GM10248 (cell line): ENCODE measurements around the gene WDR27.
"Not testable (repeated sequence)": the region's sequence is repeated elsewhere in the genome, so short reads cannot be mapped to it uniquely, and the experiment has no call there.

Experiments
- CTCF ChIA-PET: fragments of 300-600 bp; sonication (Branson Sonifier 250); formaldehyde crosslinking; extraction: SDS; loops from one replicate; lab custom pipeline; 2021; ENCODE audit warnings: antibody characterized with exemption; lab: Yijun Ruan, JAX
- POLR2A ChIA-PET: fragments of 350-650 bp; sonication (Branson Sonifier 250); formaldehyde crosslinking; extraction: SDS; loops from one replicate; lab custom pipeline; 2020; ENCODE audit warnings: antibody characterized with exemption; lab: Yijun Ruan, JAX
- DNase-seq: peaks from one replicate; pipeline ENCODE4 v3.0.0; 2012; ENCODE audit errors: extremely low spot score
- TF ChIP-seq, protein P1 (sequence below): IDR thresholded peaks from 2 replicates; pipeline ENCODE4 v1.5.1; 2012; ENCODE audit warnings: mild to moderate bottlenecking, low read depth; ENCODE audit errors: extremely low read depth, missing control alignments, control extremely low read depth

WDR27 gene

DNA sequence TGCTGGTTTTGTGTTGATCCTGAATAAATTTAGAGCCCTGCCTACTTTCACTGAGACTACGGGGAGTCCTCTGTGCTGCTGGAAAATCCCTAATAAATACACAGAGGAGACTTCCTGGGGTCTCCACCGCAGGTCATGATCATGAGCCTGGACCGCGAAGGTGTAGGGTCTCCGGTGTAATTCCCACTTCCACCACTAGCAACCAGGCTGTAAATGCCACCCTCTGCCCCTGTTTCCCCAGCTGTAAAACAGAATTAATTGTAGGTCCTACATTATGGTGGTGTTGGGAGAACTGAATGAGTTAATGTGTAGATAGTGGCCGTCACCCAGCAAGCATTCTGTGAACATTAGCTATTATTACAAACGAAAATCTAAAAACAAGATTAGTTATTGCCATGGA lies 256.6 kb downstream of the WDR27 start:
- CTCF ChIA-PET: interaction anchor here (1.1 to 1.6 kb wide), 2 partner anchors 10 to 25 kb away, joined by 3 to 4 read pairs; no protein-coding TSS in a partner anchor

DNA sequence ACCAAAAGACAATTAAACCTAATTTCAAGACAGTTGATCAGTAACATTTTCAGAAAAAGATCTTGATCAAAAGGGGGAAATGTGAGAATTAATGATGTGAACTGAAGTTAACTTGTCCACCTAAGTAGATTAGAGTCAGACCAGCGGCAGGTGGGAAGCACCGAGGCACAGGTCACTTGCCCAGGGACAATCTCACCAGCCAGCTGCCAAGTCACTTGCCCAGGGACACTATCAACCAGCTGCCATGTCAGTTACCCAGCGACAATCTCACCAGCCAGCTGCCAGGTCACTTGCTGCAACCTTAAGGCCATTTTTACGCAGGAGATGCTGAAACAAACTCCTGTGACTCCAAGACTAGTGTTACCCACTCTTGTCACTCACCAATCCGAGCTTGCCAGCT lies 260.5 kb downstream of the WDR27 start:
- no peak for DNase-seq
- CTCF ChIA-PET: interaction anchor here (1.1 kb wide), 1 partner anchor 17 kb away, joined by 3 read pairs; no protein-coding TSS in a partner anchor
- TF ChIP-seq, protein P1, sequence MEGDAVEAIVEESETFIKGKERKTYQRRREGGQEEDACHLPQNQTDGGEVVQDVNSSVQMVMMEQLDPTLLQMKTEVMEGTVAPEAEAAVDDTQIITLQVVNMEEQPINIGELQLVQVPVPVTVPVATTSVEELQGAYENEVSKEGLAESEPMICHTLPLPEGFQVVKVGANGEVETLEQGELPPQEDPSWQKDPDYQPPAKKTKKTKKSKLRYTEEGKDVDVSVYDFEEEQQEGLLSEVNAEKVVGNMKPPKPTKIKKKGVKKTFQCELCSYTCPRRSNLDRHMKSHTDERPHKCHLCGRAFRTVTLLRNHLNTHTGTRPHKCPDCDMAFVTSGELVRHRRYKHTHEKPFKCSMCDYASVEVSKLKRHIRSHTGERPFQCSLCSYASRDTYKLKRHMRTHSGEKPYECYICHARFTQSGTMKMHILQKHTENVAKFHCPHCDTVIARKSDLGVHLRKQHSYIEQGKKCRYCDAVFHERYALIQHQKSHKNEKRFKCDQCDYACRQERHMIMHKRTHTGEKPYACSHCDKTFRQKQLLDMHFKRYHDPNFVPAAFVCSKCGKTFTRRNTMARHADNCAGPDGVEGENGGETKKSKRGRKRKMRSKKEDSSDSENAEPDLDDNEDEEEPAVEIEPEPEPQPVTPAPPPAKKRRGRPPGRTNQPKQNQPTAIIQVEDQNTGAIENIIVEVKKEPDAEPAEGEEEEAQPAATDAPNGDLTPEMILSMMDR: no peak
- POLR2A ChIA-PET: no interaction called here

More for the DNA sequence above, 256.6 kb downstream of the WDR27 start:
- POLR2A ChIA-PET: no interaction called here
- DNase-seq: no peak
- TF ChIP-seq, protein P1: no peak

DNA sequence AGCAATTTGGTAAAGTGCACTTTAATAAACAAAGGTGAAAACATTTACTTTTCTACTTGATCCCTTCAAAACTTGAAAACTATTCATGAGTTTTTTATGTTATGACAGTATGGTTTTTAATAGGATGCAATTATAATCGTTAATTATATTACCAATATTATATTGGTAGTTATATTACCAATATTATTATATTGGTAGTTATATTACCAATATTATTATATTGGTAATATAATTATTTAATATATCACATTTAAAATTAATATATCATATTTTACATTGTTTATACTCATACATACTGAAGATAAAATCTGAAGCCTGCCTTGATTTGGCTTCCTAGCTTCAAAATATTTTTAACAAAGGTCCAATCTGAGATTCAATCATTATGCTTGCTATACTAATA lies 262.1 kb downstream of the WDR27 start:
- TF ChIP-seq, protein P1: no peak
- ChIA-PET CTCF (interaction anchor here (1.5 kb wide), 1 partner anchor 9 kb away, joined by 4 read pairs; no protein-coding TSS in a partner anchor), POLR2A (no interaction called here)
- DNase-seq: no peak

DNA sequence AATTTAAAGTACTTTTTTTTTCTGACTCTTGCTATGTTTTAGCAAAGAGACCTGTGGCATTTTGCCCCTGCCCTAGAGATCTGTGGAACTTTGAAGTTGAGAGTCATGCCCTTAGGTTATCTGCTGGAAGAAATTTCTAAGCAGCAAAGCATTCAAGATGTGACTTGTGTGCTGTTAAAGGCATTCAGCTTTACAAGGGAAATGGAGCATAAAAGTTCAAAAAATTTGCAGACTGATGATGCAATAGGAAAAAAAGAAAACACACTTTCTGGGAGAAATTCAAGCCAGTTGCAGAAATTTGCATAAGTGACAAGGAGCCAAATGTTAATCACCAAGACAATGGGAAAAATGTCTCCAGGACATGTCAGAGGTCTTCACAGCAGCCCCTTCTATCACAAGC lies 267.3 kb downstream of the WDR27 start:
- DNase-seq, CTCF ChIA-PET, POLR2A ChIA-PET: not testable (repeated sequence)

DNA sequence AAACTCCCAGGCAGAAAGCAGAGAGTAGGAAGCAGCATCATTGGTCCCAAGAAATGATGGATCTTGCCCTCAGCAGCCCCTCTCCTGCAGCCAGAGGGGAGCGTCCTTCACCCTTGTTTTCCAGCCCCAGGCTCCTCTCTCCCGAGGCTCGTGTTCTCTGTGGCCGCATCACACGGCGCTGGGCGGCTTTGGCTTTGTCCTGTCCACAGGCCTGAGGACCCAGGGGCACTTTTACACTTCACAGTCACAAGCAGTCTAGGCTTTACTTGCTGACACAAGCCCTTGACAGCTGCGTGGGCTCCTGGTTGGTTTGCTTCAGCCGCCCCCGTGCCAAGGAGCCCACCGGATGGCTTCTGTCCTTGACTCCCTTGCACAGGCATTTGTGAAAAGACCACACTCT lies 272.8 kb downstream of the WDR27 start:
- CTCF ChIA-PET: no interaction called here
- POLR2A ChIA-PET: no interaction called here
- TF ChIP-seq, protein P1: no peak
- no peak for DNase-seq

DNA sequence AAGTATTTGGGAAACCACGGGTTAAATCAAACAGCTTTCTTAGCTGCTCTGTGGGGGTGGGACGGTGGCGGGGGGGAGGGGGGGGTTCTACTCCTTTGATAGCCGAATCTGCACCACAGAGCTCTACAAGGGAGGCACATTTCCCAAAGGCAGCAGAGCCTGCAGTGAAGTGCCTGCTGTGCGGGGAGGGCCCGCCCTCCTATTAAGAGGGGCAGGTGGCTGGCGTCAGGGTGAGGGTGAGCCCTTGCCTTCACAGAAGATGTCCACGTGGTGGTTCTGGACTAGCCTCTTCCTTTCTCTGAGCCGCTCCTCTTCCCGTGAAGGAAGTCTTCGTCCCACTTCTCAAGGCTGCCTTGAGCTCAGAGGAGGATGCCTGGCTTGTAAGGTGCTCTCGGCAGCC lies 273.3 kb downstream of the WDR27 start:
- TF ChIP-seq, protein P1: no peak
- DNase-seq: no peak
- ChIA-PET POLR2A (no interaction called here), CTCF (no interaction called here)

DNA sequence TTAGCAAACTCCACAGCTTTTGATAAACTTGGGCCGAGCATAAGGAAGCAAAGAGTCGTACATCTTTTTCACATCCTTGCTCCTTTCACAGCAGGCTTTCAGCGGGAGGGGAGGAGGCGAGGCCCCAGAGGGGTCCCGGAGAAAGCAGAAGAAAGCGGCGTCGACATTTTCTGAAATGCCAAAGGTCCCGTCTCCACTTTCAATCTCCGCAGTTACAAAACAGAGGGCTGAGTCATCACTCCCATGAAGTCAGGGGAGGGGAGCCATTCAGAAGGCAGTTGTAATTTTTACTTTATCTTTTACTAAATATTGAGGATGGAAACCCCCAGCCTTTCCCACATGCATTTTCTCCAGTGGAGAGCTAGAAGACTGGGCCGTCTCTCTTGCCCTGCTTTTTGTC lies 274.0 kb downstream of the WDR27 start:
- TF ChIP-seq, protein P1: no peak
- ChIA-PET POLR2A (no interaction called here), CTCF (no interaction called here)
- DNase-seq: no peak
